HEK293 (cell line): ENCODE results near the gene PKHD1.

Experiments
- CTCF ChIP-seq: fragments of 450-650 bp; formaldehyde crosslinking; IDR thresholded peaks from 2 replicates; pipeline ENCODE4 v1.5.1; 2016; ENCODE audit warnings: missing biosample characterization, missing genetic modification characterization
- GLIS1 ChIP-seq: fragments of 450-650 bp; formaldehyde crosslinking; IDR thresholded peaks from 2 replicates; pipeline ENCODE4 v1.5.1; 2016; ENCODE audit warnings: missing biosample characterization, missing genetic modification characterization
- PRDM2 ChIP-seq: fragments of 450-650 bp; formaldehyde crosslinking; IDR thresholded peaks from 2 replicates; pipeline ENCODE4 v1.5.1; 2016; ENCODE audit warnings: missing biosample characterization, missing genetic modification characterization, borderline replicate concordance
- SP2 ChIP-seq: fragments of 450-650 bp; formaldehyde crosslinking; IDR thresholded peaks from 2 replicates; pipeline ENCODE4 v1.5.1; 2016; ENCODE audit warnings: missing biosample characterization, missing genetic modification characterization
- ZNF362 ChIP-seq: fragments of 450-650 bp; formaldehyde crosslinking; IDR thresholded peaks from 2 replicates; pipeline ENCODE4 v1.5.1; 2016; ENCODE audit warnings: missing biosample characterization, missing genetic modification characterization
- ZNF670 ChIP-seq: fragments of 450-650 bp; formaldehyde crosslinking; IDR thresholded peaks from 2 replicates; pipeline ENCODE4 v1.5.1; 2016; ENCODE audit warnings: missing biosample characterization, missing genetic modification characterization, low read depth
- ZNF785 ChIP-seq: fragments of 450-650 bp; formaldehyde crosslinking; IDR thresholded peaks from 2 replicates; pipeline ENCODE4 v1.5.1; 2016; ENCODE audit warnings: missing biosample characterization, missing genetic modification characterization

GRCh38 chr6:52019881-52020280 lies 67.5 kb downstream of the PKHD1 start:
- no peak for TF ChIP-seq ZNF785 (tag by site-specific recombination)
- TF ChIP-seq ZNF670, result no peak
- no peak for TF ChIP-seq GLIS1 (tag by site-specific recombination)
- no peak for TF ChIP-seq PRDM2 (tag by site-specific recombination)
- TF ChIP-seq ZNF362 (tag by site-specific recombination), result no peak
- no peak for TF ChIP-seq SP2 (tag by site-specific recombination)
- TF ChIP-seq CTCF, result no peak
